DOHH2 (cell line): ENCODE data around the gene ADAMTS15.

Source experiments
- CTCF ChIP-seq: fragments of 200-600 bp; sonication (generic); IDR thresholded peaks from one replicate; pipeline ENCODE4 v1.5.1; 2014; ENCODE audit warnings: antibody characterized with exemption, mild to moderate bottlenecking, low read depth, low read length; ENCODE audit not compliant: poor library complexity, severe bottlenecking
- EZH2phosphoT487 ChIP-seq: fragments of 200-600 bp; sonication (generic); IDR thresholded peaks from 2 replicates; pipeline ENCODE4 v1.6.1; 2017; ENCODE audit warnings: borderline replicate concordance, mild to moderate bottlenecking, antibody characterized with exemption, low read length, moderate library complexity, mixed read lengths

GRCh38 chr11:130485983-130486382 lies 37.5 kb downstream of the ADAMTS15 start:
- no peak for TF ChIP-seq CTCF
- TF ChIP-seq EZH2phosphoT487, result no peak
